A673 (cell line): ENCODE measurements around the gene TAF4. TPM values are rescaled to one million over a fixed set of nuclear protein-coding genes. Genes with fewer than 3 reads are reported as not detected.

Experiments
- BruUV-seq: library from RNA; stranded (reverse); fragments of 400-500 nt; replicated peaks from 2 replicates; lab custom pipeline; 2021; lab: Mats Ljungman, UMichigan
- CTCF ChIA-PET: fragments of 300-600 bp; sonication (Branson Sonifier 250); formaldehyde crosslinking; loops from one replicate; lab custom pipeline; 2022; ENCODE audit warnings: antibody characterized with exemption; lab: Charles Lee
- POLR2A ChIA-PET: fragments of 300-600 bp; sonication (Branson Sonifier 250); formaldehyde crosslinking; loops from one replicate; lab custom pipeline; 2022; ENCODE audit warnings: antibody characterized with exemption; ENCODE audit not compliant: low non-redundant PET; lab: Charles Lee
- DNase-seq: peaks from one replicate; pipeline ENCODE4 v3.0.0-alpha.2; 2015; ENCODE audit warnings: low spot score
- H3K27ac ChIP-seq: fragments of 200-600 bp; sonication (generic); 2 replicates; pipeline ENCODE4 v1.5.1; 2016; ENCODE audit warnings: mixed run types, low read depth, mild to moderate bottlenecking, mixed read lengths, antibody characterized with exemption, low read length; ENCODE audit not compliant: poor library complexity, severe bottlenecking
- H3K27me3 ChIP-seq: fragments of 200-600 bp; sonication (generic); replicated peaks from 2 replicates; pipeline ENCODE4 v1.6.1; 2017; ENCODE audit warnings: mixed run types, low read depth, mild to moderate bottlenecking, mixed read lengths, antibody characterized with exemption, low read length; ENCODE audit not compliant: insufficient read depth, poor library complexity
- H3K36me3 ChIP-seq: fragments of 200-600 bp; sonication (generic); 2 replicates; pipeline ENCODE4 v1.6.1; 2016; ENCODE audit warnings: mixed run types, mild to moderate bottlenecking, mixed read lengths, antibody characterized with exemption, low read length; ENCODE audit not compliant: insufficient read depth, poor library complexity, severe bottlenecking
- H3K4me1 ChIP-seq: fragments of 200-600 bp; sonication (generic); 2 replicates; pipeline ENCODE4 v1.6.1; 2017; ENCODE audit warnings: mixed run types, mild to moderate bottlenecking, mixed read lengths, antibody characterized with exemption, low read length; ENCODE audit not compliant: insufficient read depth, poor library complexity, severe bottlenecking
- H3K4me3 ChIP-seq: fragments of 200-600 bp; sonication (generic); 2 replicates; pipeline ENCODE4 v1.5.1; 2016; ENCODE audit warnings: low read depth, mixed run types, mild to moderate bottlenecking, mixed read lengths, low read length; ENCODE audit not compliant: poor library complexity, severe bottlenecking
- H3K9me3 ChIP-seq: fragments of 200-600 bp; sonication (generic); 2 replicates; pipeline ENCODE4 v1.6.1; 2016; ENCODE audit warnings: mixed run types, low read depth, mild to moderate bottlenecking, mixed read lengths, antibody characterized with exemption, low read length; ENCODE audit not compliant: poor library complexity, severe bottlenecking
- EZH2 ChIP-seq: fragments of 200-600 bp; sonication (generic); IDR thresholded peaks from 2 replicates; pipeline ENCODE4 v1.6.1; 2017; ENCODE audit warnings: borderline replicate concordance, low read depth, mild to moderate bottlenecking, mixed read lengths, antibody characterized with exemption, low read length; ENCODE audit not compliant: poor library complexity, severe bottlenecking
- intact Hi-C: fragments of 100-400 bp; cut with micrococcal nuclease; formaldehyde crosslinking; loops from one replicate; pipeline ENCODE4 v1.10.0; 2022; ENCODE audit not compliant: unreplicated experiment
- total RNA-seq: library from RNA; stranded (reverse); gene quantifications from 2 replicates; pipeline ENCODE4 v1.2.3, GENCODE V29; 2021
- TF ChIP-seq, protein P1 (sequence below): fragments of 300-800, 200-600 bp; sonication (generic); conservative IDR thresholded peaks from 2 replicates; pipeline ENCODE4 v1.5.1; 2017; ENCODE audit warnings: low read depth, mild to moderate bottlenecking, antibody characterized with exemption, low read length, moderate library complexity, mixed read lengths

The TAF4 gene
- total RNA-seq, 1 experiment from 2014 or later = 37.0 TPM

GRCh38 chr20:61954276-61955021 lies 111.2 kb downstream of the TAF4 start:
- no peak for DNase-seq
- intact Hi-C loops = no loop called here
- Histone ChIP-seq H3K27ac (no peak overlapping the region), H3K27me3 (peaks cover 37% of the 10 kb centered on the region), H3K9me3 (no peaks in the 10 kb centered on the region), H3K4me3 (no peak overlapping the region), H3K36me3 (no peaks in the 10 kb centered on the region), H3K4me1 (no peaks in the 10 kb centered on the region)
- ChIA-PET CTCF (no interaction called here), POLR2A (no interaction called here)
- BruUV-seq = no TSS peak
- TF ChIP-seq, protein P1, sequence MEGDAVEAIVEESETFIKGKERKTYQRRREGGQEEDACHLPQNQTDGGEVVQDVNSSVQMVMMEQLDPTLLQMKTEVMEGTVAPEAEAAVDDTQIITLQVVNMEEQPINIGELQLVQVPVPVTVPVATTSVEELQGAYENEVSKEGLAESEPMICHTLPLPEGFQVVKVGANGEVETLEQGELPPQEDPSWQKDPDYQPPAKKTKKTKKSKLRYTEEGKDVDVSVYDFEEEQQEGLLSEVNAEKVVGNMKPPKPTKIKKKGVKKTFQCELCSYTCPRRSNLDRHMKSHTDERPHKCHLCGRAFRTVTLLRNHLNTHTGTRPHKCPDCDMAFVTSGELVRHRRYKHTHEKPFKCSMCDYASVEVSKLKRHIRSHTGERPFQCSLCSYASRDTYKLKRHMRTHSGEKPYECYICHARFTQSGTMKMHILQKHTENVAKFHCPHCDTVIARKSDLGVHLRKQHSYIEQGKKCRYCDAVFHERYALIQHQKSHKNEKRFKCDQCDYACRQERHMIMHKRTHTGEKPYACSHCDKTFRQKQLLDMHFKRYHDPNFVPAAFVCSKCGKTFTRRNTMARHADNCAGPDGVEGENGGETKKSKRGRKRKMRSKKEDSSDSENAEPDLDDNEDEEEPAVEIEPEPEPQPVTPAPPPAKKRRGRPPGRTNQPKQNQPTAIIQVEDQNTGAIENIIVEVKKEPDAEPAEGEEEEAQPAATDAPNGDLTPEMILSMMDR = no peak
- no peak for TF ChIP-seq EZH2

DNA sequence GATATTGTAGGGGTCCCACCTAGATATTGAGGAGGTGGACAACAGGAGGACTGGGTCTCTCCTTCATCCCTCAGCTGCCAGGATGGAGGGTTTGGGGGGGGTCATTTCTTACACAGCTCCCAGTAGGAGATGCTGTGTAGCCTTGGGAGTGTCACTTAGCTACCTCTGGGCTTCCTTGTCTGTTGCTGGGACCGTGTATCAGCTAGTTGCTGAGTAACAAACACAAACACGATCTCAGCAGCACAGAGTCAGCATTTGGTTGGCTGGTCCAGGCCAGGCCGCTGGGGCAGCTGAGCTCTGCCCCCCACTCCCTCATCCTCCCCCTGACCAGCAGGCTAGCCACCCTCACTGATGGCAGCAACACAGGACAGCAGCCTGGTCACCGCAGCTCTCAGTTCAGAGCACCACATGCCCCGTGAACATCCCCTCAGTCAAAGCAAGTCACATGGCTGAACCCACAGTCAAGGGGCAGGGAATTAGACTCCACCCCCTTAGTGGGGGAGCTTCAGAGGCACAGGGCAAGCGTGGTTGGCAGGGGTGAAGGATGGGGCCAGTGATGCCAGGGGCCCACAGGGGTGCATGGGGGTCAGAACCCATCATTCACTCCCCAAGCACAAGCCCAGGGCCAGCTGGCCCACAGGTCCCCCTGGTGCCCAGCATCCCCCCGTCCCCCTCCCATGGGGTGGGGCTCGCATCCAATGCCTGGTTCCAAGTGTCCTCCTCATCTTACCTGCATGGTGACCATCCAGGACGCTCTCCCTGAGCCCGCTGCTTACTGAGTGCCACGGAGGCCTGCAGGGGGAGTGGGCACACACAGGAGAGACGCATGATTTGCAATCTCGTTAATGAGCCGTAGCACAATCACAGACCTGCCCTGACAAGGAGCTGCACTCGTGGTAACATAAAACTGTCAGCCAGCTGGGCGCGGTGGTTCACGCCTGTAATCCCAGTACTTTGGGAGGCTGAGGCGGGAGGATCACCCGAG lies 112.4 kb downstream of the TAF4 start:
- Histone ChIP-seq H3K4me1 (no peaks in the 10 kb centered on the region), H3K4me3 (no peak overlapping the region), H3K27ac (no peak overlapping the region), H3K27me3 (peaks cover 29% of the 10 kb centered on the region), H3K36me3 (no peaks in the 10 kb centered on the region), H3K9me3 (no peaks in the 10 kb centered on the region)
- CTCF ChIA-PET = no interaction called here
- POLR2A ChIA-PET = no interaction called here
- intact Hi-C loops = no loop called here
- TF ChIP-seq, protein P1 = no peak
- no peak for TF ChIP-seq EZH2
- DNase-seq = no peak
- no TSS peak for BruUV-seq

- no peaks in the 10 kb centered on the region for H3K36me3 ChIP-seq
- intact Hi-C loops = no loop called here
- H3K27ac ChIP-seq = no peak overlapping the region
- TF ChIP-seq, protein P1 = no peak
- BruUV-seq = no TSS peak
- POLR2A ChIA-PET = no interaction called here
- H3K9me3 ChIP-seq = no peaks in the 10 kb centered on the region
- no peaks in the 10 kb centered on the region for H3K4me1 ChIP-seq
- H3K27me3 ChIP-seq = peaks cover 22% of the 10 kb centered on the region
- no peak overlapping the region for H3K4me3 ChIP-seq
- CTCF ChIA-PET = no interaction called here
- peak; percentile 24 for DNase-seq
Observed at GRCh38 chr20:61951695-61952533, 113.8 kb downstream of the TAF4 start.
